Dedifferentiated amniotic fluid mesenchymal stem cell (primary cell): ENCODE results near the gene PIAS2.
"Not testable (repeated sequence)": the region's sequence is repeated elsewhere in the genome, so short reads cannot be mapped to it uniquely, and the experiment has no call there.

Source experiments
- DNase-seq: peaks from one replicate; pipeline ENCODE4 v3.0.0-alpha.2; 2016; ENCODE audit errors: extremely low spot score

The PIAS2 gene

GRCh38 chr18:46832849-46833248 is 84.5 kb downstream of the PIAS2 start:
- DNase-seq, result no peak

DNA sequence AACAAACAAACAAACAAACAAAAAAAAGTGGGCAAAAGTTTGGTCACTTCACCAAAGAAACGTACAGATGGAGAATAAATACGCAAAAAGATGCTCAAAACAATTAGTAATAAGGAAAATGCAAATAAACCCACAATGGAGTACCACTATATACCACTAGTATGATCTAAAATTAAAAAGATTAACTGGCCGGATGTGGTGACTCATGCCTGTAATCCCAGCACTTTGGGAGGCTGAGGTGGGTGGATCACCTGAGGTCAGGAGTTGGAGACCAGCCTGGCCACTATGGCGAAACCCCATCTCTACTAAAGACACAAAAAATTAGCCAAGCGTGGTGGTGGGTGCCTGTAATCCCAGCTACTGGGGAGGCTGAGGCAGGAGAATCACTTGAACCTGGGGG is 84.9 kb downstream of the PIAS2 start:
- DNase-seq, result not testable (repeated sequence)

GRCh38 chr18:46831434-46831833 is 85.9 kb downstream of the PIAS2 start:
- no peak for DNase-seq

DNA sequence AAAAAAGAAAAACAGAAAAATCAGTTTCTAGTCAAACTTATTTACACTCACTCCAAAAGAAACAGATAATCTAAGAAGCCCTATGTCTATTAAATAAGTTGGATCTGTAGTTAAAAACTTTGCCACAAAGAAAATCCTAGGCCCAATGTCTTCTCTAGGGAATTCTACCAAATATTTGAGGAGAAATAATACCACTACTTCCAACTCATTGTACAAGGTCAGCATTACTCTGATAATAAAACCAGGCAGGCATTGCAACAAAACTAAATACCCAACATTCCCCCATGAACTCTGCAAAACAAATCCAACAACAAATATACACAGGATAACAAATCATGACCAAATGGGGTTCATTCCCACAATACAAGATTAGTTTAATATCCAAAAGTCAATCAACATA is 86.7 kb downstream of the PIAS2 start:
- DNase-seq, result no peak

GRCh38 chr18:46829947-46830346 is 87.4 kb downstream of the PIAS2 start:
- no peak for DNase-seq

DNA sequence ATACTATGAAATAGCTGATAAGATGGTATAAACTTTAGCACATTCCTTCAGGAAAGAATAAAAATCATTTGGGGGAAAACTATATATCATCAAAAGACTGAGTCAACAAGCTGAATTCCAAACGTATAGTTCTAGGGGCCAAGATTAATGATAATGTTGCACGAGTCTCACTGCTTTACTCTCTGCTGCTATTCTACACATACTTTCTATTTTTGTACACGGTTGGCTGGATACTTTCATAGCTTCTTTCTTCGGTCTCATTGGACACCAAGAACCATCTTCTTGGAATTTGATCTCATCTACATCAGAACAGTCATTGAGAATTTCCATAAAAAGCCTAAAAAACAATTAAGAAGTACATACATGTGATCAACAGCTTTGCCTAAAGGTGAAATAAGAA is 87.8 kb downstream of the PIAS2 start:
- no peak for DNase-seq

GRCh38 chr18:46821856-46822711 is 95.2 kb downstream of the PIAS2 start:
- no peak for DNase-seq

GRCh38 chr18:46820863-46821262 is 96.4 kb downstream of the PIAS2 start:
- DNase-seq, result no peak

GRCh38 chr18:46815661-46816060 is 101.6 kb downstream of the PIAS2 start:
- no peak for DNase-seq

DNA sequence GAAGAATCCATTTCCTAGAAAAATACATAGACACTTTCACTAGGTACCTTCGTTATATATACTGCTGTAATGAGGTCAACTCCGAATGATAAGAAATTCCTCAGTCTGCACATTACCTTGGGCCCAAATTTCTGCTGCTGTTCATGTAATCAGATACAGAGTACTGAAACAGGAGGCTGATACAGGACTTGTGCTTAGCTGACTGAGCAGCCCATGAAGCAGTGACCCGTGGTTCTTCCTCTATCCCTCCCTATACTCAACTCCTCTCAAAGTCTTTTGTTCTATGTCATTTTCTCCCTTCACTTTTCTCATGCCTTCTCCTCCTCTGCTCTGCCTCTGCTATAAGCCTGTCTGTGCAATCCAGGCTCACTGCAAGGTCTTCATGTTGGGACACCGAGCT is 102.9 kb downstream of the PIAS2 start:
- no peak for DNase-seq

DNA sequence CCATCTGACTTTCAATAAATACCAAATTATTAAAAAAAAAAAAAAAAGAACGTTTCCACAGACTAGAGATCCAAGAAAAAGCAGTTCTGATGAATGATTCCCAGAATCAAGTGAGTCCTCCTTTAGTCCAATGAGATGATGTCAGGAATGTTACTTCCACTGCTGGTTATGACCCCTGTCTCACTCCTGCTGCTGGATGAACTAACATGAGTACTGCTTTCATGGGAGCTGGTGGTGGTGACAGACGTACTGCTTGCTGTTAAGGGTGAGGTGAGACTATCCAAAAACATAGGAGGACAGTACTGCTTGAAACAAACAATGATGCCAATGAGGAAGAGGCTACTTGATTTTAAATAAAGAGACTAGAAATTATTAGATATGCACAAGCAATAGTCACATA is 105.0 kb downstream of the PIAS2 start:
- DNase-seq, result no peak

DNA sequence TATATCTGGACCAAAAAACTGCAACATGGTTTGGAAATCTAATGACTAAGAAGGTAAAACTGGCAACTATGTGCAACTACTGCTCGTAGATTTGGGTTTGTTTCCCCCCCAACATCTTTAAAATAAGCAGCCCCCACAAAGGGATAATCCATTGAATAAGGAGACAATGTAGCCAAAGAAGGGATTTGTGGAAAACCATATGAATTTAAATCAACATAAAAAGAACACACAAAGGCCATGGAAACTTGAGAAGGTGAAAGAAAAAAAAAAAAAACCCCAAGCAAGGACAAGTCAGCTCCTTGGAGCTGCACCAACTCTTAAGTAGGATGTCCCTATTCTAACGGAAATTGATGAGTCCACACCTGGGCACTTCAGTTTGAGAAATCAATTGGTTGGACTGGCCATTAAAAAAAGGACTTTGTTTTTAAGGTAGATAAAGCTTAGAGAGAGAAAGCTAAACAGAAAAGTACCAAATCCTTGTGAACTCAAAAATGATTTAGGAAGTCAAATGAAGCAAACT is 106.8 kb downstream of the PIAS2 start:
- DNase-seq, result no peak

DNA sequence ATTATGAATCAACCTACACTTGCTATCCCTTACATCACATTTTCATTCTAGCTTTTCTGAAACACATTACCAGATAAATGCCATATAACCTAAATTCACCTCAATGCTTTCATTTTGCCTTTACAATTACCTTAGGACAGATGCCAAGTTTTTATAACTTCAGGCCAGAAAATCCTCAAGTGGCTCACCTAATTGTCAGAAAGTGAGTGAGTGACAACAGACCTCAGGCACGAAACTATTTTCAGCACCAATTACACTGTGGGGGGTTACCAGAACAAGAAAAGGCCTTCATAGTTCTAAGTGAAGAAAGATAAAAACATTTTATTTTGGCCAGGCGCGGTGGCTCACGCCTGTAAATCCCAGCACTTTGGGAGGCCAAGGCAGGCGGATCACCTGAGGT is 108.2 kb downstream of the PIAS2 start:
- DNase-seq, result no peak

DNA sequence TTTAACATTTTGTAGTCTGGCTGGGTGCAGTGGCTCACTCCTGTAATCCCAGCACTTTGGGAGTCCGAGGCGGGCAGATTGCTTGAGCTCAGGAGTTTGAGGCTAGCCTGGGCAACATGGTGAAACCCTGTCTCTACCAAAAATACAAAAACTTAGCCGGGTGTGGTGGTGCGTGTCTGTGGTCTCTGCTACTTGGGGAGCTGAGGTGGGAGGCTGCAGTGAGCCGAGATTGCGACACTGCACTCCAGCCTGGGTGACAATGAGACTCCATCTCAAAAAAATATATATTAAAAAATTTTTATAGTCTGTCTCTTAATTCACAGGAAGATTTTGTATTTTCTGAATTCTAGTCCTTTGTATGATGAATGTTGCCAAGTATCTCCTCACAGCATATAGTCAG is 121.4 kb downstream of the PIAS2 start:
- DNase-seq, result not testable (repeated sequence)

- DNase-seq, result no peak
These were observed 122.7 kb downstream of the PIAS2 start for GRCh38 chr18:46794607-46795006.

- no peak for DNase-seq
These were observed 123.7 kb downstream of the PIAS2 start for GRCh38 chr18:46793565-46793964.

- no peak for DNase-seq
These were observed 128.2 kb downstream of the PIAS2 start for GRCh38 chr18:46789088-46789487.

DNA sequence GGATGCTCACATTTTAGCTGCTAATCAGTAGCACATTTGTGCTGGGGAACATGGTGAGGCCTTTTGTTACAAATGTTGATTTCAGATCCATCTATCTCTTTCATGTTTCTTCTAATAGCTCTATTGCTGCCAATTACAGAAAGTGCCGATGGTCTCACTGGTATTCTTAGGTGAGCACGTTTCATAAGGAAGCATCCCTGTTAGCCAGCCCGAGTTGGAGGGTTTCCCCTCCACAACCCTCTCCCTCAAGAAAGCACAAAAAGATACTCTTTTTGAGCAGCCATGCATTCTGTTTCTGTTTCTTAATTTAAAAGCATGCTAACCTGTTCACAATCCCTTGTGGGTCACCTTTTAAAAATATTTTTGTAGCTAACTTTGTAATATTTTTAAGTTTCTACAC is 129.6 kb downstream of the PIAS2 start:
- DNase-seq, result no peak

DNA sequence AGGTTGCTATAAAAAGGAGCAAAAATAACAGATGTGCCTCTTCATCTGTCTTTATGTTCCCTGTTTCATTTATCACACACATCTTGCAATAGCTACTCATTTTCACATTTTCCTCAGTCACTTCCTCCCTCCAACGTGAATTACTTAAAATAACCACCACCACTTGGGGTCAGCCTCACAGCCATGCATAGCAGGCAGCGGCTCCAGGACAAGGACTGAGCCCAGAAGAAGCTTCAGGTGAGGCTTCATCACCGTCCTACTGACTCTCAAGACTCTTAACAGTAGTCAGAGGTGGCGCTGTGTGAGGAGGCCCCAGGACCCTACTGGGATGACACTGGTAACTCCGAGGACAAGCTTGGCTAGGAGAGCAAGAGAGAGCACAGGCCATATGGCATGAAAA is 144.9 kb downstream of the PIAS2 start:
- DNase-seq, result no peak

GRCh38 chr18:46771141-46771540 is 146.2 kb downstream of the PIAS2 start:
- no peak for DNase-seq

DNA sequence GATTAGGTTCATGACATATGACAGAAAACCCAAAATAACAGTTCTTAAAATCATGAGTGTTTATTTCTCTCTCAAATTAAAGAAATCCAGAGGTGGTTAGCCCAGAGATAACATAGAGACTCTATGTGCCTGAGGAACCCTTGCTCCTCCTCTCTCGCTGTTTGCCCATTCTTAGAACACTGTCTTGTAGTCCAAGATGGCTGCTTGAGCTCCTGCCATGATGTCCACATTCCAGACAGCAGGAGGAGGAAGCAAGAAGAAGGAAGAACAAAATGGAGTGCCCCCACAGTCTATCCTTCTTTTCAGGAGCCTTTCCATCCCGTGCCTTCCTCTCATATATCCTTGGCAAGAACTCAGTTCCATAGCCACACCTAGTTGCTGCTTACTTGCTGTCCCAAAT is 146.6 kb downstream of the PIAS2 start:
- DNase-seq, result no peak

DNA sequence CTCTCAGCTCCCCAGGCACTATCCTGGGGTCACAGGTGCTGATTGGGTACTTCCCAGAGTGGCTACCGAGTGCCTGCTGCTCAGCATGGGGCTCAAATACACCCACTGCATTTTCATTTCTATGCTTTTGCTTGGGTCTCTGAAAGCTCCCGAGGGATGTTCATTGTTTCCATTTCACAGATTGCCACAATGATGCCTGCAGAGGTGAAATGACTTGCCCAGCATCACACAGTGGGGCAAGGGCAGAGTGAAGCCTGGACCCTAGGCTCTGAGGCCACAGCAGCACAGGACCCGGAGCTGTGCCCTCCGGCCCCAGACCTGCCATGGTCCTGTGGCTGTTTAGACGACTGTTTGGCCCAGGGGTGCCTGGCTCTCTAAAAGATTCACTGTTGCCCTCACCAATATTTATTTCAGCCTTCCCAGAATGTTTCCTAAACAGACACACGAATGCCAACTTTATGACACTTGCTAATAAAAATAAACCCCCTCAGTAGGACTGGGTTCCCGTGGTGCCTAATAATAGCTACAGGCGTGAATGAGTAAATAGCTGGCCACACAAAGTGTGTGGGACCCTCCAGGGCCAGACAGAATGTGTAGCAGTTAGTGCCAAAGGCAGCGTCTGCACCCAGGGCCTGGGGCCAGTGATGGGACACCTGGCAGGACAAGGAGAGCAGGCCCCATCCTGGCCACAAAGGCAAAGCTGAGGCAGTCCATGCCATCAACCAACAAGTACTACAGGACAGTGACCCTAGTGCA is 149.0 kb downstream of the PIAS2 start:
- no peak for DNase-seq

DNA sequence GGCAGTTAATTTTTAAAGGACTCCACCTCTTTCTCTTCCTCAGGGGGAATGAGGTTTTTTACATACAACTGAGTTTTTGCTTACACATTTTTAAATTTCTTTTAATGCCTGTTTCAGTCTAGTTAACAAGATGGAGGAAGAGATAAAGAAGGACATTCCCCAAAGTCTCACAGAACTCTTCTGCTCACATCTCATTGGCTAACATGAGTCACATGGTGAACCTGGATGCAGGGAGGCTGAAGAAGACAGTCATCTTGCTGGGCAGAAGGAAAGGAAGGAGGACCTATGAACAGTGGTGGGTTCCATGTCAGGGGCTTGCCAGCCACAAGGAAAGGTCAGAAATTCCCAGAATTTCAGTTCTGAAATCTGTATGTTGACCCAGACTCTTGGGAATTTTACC is 150.1 kb downstream of the PIAS2 start:
- DNase-seq, result no peak
